NCI-H2081 (cell line): ENCODE measurements around the gene GABRR2.

ENCODE experiments used
- DNase-seq, 2 experiments: peaks; one replicate each; lab custom pipeline; 2025; lab: John Stamatoyannopoulos, UW

Gene GABRR2

GRCh38 chr6:89208551-89208950 is 106.5 kb downstream of the GABRR2 start:
- no peak for DNase-seq
